Stimulated activated CD4-positive, alpha-beta T cell treated with anti-CD3 and anti-CD28 coated beads, Interleukin-4, amount 100 ng/mL, for 24 hours (primary cell): ENCODE results near the gene SUSD4.
A peak's percentile ranks its signal among the peaks of the same experiment; 100 is the strongest.

ENCODE experiments used
- DNase-seq: peaks from one replicate; pipeline ENCODE4 v3.0.0-alpha.2; 2020

The SUSD4 gene

DNA sequence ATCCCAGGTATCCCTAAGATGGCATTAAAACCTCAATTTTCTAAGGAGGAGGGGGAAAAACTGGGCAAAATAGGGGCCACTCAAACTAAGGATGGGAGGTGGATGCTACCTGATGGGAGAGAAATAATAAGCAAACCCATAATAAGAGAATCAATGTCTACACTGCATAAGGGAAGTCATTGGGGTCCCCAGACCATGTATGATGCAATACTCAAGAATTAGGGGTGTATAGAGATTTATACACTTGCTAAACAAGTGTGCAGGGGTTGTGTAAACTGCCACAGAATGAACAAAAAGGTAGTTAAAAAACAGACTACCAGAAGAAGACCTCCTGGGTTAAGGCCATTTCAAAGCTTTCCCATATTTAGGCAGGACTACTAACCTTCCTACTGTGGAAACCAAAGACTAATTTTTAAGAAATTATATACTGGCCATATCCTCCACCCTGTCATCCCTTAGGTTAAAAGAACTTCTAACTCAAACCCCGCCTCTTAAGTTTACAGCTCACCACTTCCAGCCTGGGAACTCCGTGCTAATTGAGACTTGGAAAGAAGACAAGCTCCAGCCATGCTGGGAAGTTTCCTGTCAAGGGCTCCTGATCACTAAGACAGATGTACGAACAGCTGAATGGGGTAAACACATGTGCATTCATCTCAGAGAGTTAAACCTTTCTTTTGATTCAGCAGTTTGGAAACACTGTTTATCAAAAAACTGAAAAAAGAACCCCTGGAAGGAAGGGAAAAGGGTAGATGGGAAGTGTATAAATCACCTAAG lies 156.5 kb downstream of the SUSD4 start:
- no peak for DNase-seq

- no peak for DNase-seq
These were observed 159.6 kb downstream of the SUSD4 start for GRCh38 chr1:223204424-223204823.

DNA sequence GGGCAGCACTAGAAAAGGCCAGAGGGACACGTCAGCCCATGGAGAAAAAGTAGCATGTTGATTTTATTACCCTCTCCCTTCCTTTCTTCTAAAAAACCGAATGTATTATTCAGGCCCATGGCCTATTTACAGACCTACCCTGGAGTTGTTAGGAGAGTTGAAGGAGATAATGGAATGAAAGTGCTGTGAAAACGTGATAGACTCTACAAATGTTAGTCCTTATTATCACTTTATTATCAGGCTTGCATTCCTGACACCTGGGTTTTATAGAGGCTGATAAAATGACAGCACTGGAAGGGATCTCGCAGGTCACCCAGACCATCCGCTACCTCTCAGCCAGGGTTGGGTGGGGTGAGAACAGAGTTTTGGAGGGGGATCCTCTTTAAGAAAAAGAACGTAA lies 160.3 kb downstream of the SUSD4 start:
- no peak for DNase-seq

DNA sequence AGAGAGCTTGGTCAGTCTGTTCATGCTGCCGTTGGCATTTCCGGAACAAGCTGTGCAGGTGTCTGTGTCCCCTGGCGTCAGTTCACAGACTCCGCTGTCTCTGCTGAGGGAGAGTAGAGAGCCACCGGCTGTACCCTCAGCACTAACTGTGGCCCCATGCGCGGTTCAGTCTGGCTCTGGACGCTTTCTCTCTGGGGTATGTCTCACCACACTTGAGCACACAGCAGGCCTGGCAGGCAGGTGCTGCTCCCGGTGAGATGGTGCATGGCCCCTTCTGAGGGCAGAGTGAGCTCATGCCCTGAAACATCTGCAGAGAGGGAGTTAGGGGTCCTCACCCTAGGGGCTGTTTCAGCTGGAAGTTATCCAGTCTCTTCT lies 161.0 kb downstream of the SUSD4 start:
- DNase-seq, result no peak

- no peak for DNase-seq
These were observed 161.5 kb downstream of the SUSD4 start for GRCh38 chr1:223202376-223203033.

DNA sequence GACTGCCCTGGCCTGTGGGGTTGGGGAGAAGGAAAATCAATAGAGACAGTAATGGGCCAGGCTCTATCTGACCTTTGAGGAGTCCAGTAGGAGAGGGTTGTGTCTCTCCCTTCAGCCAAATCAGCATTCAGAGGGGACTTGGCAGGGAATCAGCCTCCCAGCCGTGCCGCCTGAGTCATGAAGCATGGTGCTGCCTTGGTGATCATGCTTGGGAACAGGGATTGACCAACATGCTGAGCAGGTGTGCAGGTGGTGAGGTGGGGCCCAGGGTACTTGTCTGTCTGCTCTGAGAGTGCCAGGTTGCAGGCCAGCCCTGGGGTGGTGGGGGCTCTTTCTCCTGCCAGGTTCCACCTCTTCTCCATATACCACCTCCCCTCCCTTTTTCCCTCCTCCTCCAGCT lies 162.0 kb downstream of the SUSD4 start:
- no peak for DNase-seq

GRCh38 chr1:223200903-223201302 lies 163.1 kb downstream of the SUSD4 start:
- no peak for DNase-seq

- no peak for DNase-seq
These were observed 164.8 kb downstream of the SUSD4 start for GRCh38 chr1:223199094-223199647.

GRCh38 chr1:223198628-223198965 lies 165.4 kb downstream of the SUSD4 start:
- DNase-seq, result no peak

DNA sequence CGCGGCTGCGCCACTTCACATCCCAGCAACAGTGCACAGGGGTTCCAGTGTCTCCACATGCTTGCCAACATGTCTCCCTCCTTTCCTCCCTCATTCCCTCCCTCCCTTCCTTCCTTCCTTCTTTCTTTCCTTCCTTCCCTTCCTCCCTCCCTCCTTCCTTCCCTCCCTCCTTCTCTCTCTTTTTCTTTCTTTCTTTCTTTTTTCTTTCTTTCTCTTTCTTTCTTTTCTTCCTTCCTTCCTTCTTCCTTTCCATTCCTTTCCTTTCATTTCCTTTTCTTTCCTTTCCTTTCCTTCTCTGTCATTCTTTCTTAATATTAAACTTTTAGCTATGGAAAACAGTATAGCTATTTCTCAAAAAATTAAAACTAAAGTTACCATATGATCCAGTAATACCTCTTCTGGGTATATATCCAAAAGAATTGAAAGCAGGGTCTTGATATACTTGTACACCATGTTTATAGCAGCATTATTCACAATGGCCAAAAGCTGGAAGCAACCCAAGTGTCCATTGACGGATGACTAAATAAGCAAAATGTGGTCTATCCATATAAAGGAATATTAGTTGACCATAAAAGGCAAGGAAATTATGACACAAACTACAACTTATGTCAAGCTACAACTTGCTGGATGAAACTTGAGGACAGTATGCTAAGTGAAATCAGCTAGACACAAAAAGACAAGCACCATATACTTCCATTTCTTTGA lies 165.9 kb downstream of the SUSD4 start:
- DNase-seq, result no peak

GRCh38 chr1:223189903-223190724 lies 173.9 kb downstream of the SUSD4 start:
- DNase-seq, result peak; percentile 77

GRCh38 chr1:223189525-223189902 lies 174.5 kb downstream of the SUSD4 start:
- DNase-seq, result no peak

DNA sequence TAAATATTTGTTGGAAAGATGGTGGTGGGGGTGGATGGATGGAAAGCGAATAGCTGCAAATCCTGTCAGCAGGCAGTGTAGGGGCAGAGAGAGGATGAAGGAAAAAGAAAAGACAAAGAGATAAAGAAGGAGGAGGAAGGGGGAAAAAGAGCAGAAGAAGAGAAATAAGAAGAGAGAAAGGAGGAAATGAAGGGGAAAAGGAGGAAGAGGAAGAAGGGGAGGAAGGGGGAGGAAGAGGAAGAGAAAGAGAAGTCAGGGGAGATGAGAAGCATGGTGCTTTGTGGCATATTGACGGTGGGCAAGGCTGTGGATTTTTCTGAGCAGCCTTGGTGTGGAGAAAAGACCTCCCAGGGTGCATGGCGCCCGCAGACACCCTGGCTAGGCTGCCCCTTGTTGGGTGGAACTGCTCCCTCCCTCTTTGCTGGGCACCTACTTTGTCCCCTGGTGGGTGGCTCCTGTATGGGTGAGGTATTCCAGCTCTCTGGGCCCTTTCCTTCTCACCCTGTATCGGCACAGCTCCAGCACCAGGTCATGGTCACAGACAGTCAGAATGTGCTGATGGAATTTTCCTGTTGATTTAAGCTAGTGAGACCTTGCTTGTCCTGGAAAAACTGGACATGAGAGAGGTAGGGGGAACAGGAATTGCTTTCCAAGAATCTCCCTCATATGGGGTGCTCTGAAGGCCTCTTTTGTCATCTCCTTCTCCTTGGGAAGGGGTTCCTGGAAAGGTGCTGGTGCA lies 175.2 kb downstream of the SUSD4 start:
- DNase-seq, result no peak

DNA sequence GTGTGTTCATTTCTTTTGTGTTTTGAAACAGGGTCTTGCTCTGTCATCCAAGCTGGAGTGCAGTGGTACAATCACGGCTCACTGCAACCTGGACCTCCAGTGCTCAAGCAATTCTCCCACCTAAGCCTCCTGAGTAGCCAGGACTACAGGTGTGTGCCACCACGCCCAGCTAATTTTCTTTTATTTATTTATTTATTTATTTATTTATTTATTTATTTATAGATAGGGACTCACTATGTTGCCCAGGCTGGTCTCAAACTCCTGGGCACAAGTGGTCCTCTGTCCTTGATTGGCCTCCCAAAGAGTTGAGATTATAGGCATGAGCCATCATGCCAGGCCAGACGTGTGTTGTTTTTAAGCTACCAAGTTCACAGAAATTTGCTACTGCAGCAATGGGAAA lies 177.2 kb downstream of the SUSD4 start:
- no peak for DNase-seq

DNA sequence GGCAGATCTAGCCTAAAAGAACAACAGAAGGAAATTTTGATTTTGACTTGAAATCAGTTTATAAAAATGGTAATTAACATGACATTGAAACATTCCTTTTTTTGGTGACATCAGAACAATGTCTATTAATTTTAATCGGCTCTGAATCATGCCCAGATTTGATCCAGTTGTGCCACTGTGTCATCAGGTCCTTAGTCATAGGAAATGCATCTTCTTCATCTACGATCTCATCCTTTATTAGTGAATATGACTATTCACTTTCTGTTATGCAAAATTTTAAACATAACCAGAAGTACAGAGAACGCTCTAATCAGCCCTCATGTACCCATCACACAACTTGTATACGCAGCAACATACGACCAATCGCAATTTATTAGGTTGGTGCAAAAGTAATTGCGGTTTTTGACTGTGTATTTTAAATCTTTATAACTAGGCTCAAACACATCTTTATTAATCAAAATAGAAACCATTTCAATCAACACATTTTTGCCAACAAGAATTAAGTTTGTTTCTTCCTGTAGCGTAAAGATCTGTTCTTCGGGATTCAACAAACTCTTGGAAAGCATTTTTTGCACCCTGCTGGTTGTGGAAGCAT lies 180.6 kb downstream of the SUSD4 start:
- DNase-seq, result no peak

- DNase-seq, result no peak
These were observed 183.2 kb downstream of the SUSD4 start for GRCh38 chr1:223180731-223181321.

- DNase-seq, result no peak
These were observed 184.2 kb downstream of the SUSD4 start for GRCh38 chr1:223179786-223180185.

GRCh38 chr1:223179280-223179679 lies 184.7 kb downstream of the SUSD4 start:
- no peak for DNase-seq

- DNase-seq, result no peak
These were observed 186.3 kb downstream of the SUSD4 start for GRCh38 chr1:223177681-223178080.

DNA sequence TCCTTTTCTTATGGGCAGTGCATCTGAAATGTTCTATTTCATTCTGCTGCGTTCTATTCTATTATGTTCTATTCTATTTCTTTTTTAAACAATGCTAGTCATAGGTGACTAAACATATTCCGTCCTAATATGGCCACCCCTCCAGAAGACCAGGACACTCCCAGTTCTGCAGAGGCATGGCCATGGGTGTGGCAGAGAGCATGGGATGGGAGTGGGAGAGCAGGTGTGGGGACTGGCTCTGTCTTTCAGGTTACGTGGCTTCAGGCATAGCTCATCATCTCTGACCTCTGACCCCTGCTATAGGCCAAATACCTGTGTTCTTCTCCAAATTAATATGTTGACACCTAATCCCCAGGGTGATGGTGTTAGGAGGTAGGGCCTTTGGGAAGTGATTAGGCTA lies 187.5 kb downstream of the SUSD4 start:
- DNase-seq, result no peak

DNA sequence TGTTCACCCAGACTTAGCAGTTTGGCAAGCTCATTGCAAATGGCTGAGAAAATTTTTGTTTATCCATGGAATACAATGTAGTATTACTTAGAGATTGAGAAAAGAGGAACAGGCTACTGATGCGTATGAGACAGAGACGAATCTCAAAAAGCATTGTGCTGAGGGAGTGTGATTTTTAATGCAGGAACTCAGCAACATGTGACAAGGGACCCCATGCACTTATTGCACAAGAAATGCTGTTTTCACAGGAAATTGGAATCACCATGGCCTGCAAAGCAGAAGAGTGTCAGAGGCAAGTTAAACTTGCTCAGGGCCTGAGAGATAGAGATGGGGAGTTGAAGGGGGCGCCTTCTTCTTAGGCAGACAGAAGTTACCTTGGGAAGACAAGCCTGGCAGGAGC lies 188.3 kb downstream of the SUSD4 start:
- DNase-seq, result no peak

- DNase-seq, result no peak
These were observed 188.9 kb downstream of the SUSD4 start for GRCh38 chr1:223175032-223175431.
